K562 (cell line): ENCODE measurements around the gene NUP133. TPM values are rescaled to one million over a fixed set of nuclear protein-coding genes. Genes with fewer than 3 reads are reported as not detected.
A peak's percentile ranks its signal among the peaks of the same experiment; 100 is the strongest.

ENCODE experiments used
- ARID2 ChIP-seq: fragments of 450-650 bp; IDR thresholded peaks from 2 replicates; pipeline ENCODE4 v1.6.1; 2017; ENCODE audit warnings: antibody characterized with exemption, mild to moderate bottlenecking
- ETV5 ChIP-seq: sonication (generic); formaldehyde crosslinking; IDR thresholded peaks from 2 replicates; pipeline ENCODE4 v1.4.0; 2020; ENCODE audit warnings: low read depth, mild to moderate bottlenecking, missing genetic modification reagents
- ETV6 ChIP-seq, 3 experiments: fragments of 150-350 bp in 1 of 3; sonication (generic) in 1 of 3; formaldehyde crosslinking in 1 of 3; IDR thresholded peaks; 2 replicates each; pipeline versions ENCODE4 v1.6.1 to v1.8.0; 2014 to 2022; ENCODE audit warnings: borderline replicate concordance in 2 of 3, low read depth in 2 of 3, antibody characterized with exemption in 1 of 3, low read length in 1 of 3, mild to moderate bottlenecking in 1 of 3, missing genetic modification reagents in 1 of 3
- HDAC1 ChIP-seq, 2 experiments: fragments of 450-650 bp; IDR thresholded peaks; 2 replicates each; pipeline ENCODE4 v1.6.1; 2016 to 2017; ENCODE audit warnings: inconsistent platforms in 1 of 2, mild to moderate bottlenecking in 1 of 2, moderate library complexity in 1 of 2
- HDAC2 ChIP-seq: fragments of 450-650 bp; IDR thresholded peaks from 2 replicates; pipeline ENCODE4 v1.6.1; 2016; ENCODE audit warnings: mild to moderate bottlenecking
- MIER1 ChIP-seq: fragments of 450-650 bp; IDR thresholded peaks from 2 replicates; pipeline ENCODE4 v1.6.1; 2016; ENCODE audit warnings: antibody characterized with exemption, mild to moderate bottlenecking, low read depth
- NRF1 ChIP-seq, 2 experiments: fragments of 450-650 bp; IDR thresholded peaks in 1 of 2; conservative IDR thresholded peaks in 1 of 2; 2 replicates each; pipeline ENCODE4 v1.6.1; 2014; ENCODE audit warnings: mild to moderate bottlenecking in 2 of 2
- RB1 ChIP-seq: fragments of 450-650 bp; IDR thresholded peaks from 2 replicates; pipeline ENCODE4 v1.6.1; 2017; ENCODE audit warnings: low read depth, mild to moderate bottlenecking
- TAF1 ChIP-seq: IDR thresholded peaks from 2 replicates; pipeline ENCODE4 v1.6.1; 2011; ENCODE audit warnings: mild to moderate bottlenecking, low read length, moderate library complexity; ENCODE audit not compliant: insufficient read depth, control insufficient read depth, severe bottlenecking; ENCODE audit errors: extremely low read depth
- TEAD4 ChIP-seq, 2 experiments: sonication (generic) in 1 of 2; formaldehyde crosslinking in 1 of 2; IDR thresholded peaks; 2 replicates each; pipeline versions ENCODE4 v1.6.1 to v1.8.0; 2012 to 2022; ENCODE audit warnings: borderline replicate concordance in 1 of 2, inconsistent platforms in 1 of 2, low read length in 1 of 2, mild to moderate bottlenecking in 1 of 2, missing genetic modification reagents in 1 of 2
- TRIM24 ChIP-seq, 2 experiments: fragments of 450-650 bp; IDR thresholded peaks; 2 replicates each; pipeline ENCODE4 v1.6.1; 2016
- ZKSCAN1 ChIP-seq: fragments of 150-350 bp; IDR thresholded peaks from 2 replicates; pipeline ENCODE4 v1.6.1; 2016; ENCODE audit warnings: low read depth, low read length
- polyA plus RNA-seq, 8 experiments: library from polyadenylated mRNA; depleted of rRNA in 4 of 8; stranded (reverse) in 5 of 8; unstranded in 3 of 8; fragments of >200 nt; fragmentation: Nextera tagmentation in 2 of 8; fragmentation: Illumina TruSeq in 1 of 8; extraction: Ambion mirVana in 2 of 8; extraction: Trizol in 1 of 8; gene quantifications; 2 replicates each; pipeline versions ENCODE4 v1.2.1 to v1.2.3, GENCODE V29; 2011 to 2014; ENCODE audit warnings: inconsistent platforms in 1 of 8, missing spikeins in 1 of 8
- total RNA-seq, 7 experiments: library from RNA; depleted of rRNA in 6 of 7; stranded (reverse); fragments of >200 nt in 6 of 7; fragmentation: Illumina TruSeq in 2 of 7; extraction: Trizol in 2 of 7; gene quantifications; 2 replicates each; pipeline versions ENCODE4 v1.2.1 to v1.2.3, GENCODE V29; 2011 to 2021; ENCODE audit warnings: low replicate concordance in 1 of 7
- TF ChIP-seq, protein P1 (sequence below): sonication (generic); formaldehyde crosslinking; IDR thresholded peaks from 2 replicates; pipeline ENCODE4 v1.8.0; 2023; ENCODE audit warnings: mild to moderate bottlenecking, missing genetic modification reagents
- TF ChIP-seq, protein P2 (sequence below): sonication (generic); formaldehyde crosslinking; IDR thresholded peaks from 2 replicates; pipeline ENCODE4 v1.8.0; 2022; ENCODE audit warnings: mild to moderate bottlenecking, missing genetic modification reagents
- TF ChIP-seq, protein P3 (sequence below), 2 experiments: IDR thresholded peaks; 2 replicates each; pipeline ENCODE4 v1.6.1; 2011; ENCODE audit warnings: borderline replicate concordance in 1 of 2, control low read depth in 1 of 2, low read depth in 1 of 2, low read length in 1 of 2, mild to moderate bottlenecking in 1 of 2, mixed read lengths in 1 of 2, moderate library complexity in 1 of 2; ENCODE audit not compliant: insufficient read depth in 1 of 2, insufficient read length in 1 of 2, poor library complexity in 1 of 2, severe bottlenecking in 1 of 2; ENCODE audit errors: extremely low read depth in 1 of 2
- TF ChIP-seq, protein P4 (sequence below): fragments of 250-450 bp; sonication (Bioruptor Pico); IDR thresholded peaks from 2 replicates; pipeline ENCODE4 v1.8.0; 2021; ENCODE audit warnings: moderate library complexity, mild to moderate bottlenecking, inconsistent platforms

Gene NUP133
- total and polyA plus RNA-seq, 9 of the 15 experiments (the other 6 are each of a cell fraction or from before 2014, with no cell fraction given): 21.7 to 85.1 (median 61.3) TPM

DNA sequence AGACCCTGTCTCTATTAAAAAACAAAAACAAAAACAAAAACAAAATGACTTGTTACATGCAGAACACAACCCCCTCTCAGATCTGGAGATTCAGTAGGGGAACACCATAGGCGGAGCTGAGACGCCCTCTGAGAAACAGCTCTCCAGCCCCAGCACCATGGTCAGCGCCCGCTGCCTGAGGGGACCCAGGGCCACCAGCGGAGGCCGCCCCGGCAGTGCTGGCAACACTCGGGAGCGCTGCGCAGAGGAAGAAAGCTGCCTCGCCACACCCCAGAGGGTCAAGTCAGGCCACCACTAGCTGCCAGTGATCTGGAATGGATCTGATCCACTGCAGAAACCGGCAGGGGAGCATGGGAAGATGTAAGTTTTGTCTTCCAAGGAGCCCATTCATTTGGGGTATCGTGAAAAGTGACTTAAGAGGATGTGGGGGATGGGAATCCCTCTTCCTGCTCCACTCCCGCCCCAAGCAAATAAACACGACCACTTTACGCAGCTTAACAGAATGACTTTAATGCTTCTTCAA is 77.3 kb downstream of the NUP133 start (continued):
- TF ChIP-seq, protein P1, sequence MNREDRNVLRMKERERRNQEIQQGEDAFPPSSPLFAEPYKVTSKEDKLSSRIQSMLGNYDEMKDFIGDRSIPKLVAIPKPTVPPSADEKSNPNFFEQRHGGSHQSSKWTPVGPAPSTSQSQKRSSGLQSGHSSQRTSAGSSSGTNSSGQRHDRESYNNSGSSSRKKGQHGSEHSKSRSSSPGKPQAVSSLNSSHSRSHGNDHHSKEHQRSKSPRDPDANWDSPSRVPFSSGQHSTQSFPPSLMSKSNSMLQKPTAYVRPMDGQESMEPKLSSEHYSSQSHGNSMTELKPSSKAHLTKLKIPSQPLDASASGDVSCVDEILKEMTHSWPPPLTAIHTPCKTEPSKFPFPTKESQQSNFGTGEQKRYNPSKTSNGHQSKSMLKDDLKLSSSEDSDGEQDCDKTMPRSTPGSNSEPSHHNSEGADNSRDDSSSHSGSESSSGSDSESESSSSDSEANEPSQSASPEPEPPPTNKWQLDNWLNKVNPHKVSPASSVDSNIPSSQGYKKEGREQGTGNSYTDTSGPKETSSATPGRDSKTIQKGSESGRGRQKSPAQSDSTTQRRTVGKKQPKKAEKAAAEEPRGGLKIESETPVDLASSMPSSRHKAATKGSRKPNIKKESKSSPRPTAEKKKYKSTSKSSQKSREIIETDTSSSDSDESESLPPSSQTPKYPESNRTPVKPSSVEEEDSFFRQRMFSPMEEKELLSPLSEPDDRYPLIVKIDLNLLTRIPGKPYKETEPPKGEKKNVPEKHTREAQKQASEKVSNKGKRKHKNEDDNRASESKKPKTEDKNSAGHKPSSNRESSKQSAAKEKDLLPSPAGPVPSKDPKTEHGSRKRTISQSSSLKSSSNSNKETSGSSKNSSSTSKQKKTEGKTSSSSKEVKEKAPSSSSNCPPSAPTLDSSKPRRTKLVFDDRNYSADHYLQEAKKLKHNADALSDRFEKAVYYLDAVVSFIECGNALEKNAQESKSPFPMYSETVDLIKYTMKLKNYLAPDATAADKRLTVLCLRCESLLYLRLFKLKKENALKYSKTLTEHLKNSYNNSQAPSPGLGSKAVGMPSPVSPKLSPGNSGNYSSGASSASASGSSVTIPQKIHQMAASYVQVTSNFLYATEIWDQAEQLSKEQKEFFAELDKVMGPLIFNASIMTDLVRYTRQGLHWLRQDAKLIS (CRISPR knock-in tag): no peak
- no peak for TF ChIP-seq TEAD4 (IDR thresholded peaks at IDR 0.05; ENCODE audit: low read length)
- TF ChIP-seq TEAD4 (CRISPR knock-in tag; IDR thresholded peaks at IDR 0.05; ENCODE audit: borderline replicate concordance): peak; percentile 72; the same call in 1 of the 2 replicates
- TF ChIP-seq RB1: peak; percentile 52; the same call in 1 of the 2 replicates
- TF ChIP-seq, protein P2, sequence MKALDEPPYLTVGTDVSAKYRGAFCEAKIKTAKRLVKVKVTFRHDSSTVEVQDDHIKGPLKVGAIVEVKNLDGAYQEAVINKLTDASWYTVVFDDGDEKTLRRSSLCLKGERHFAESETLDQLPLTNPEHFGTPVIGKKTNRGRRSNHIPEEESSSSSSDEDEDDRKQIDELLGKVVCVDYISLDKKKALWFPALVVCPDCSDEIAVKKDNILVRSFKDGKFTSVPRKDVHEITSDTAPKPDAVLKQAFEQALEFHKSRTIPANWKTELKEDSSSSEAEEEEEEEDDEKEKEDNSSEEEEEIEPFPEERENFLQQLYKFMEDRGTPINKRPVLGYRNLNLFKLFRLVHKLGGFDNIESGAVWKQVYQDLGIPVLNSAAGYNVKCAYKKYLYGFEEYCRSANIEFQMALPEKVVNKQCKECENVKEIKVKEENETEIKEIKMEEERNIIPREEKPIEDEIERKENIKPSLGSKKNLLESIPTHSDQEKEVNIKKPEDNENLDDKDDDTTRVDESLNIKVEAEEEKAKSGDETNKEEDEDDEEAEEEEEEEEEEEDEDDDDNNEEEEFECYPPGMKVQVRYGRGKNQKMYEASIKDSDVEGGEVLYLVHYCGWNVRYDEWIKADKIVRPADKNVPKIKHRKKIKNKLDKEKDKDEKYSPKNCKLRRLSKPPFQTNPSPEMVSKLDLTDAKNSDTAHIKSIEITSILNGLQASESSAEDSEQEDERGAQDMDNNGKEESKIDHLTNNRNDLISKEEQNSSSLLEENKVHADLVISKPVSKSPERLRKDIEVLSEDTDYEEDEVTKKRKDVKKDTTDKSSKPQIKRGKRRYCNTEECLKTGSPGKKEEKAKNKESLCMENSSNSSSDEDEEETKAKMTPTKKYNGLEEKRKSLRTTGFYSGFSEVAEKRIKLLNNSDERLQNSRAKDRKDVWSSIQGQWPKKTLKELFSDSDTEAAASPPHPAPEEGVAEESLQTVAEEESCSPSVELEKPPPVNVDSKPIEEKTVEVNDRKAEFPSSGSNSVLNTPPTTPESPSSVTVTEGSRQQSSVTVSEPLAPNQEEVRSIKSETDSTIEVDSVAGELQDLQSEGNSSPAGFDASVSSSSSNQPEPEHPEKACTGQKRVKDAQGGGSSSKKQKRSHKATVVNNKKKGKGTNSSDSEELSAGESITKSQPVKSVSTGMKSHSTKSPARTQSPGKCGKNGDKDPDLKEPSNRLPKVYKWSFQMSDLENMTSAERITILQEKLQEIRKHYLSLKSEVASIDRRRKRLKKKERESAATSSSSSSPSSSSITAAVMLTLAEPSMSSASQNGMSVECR (CRISPR knock-in tag): peak; percentile 85
- peak; percentile 39; the same call in 1 of the 2 replicates for TF ChIP-seq HDAC2
- TF ChIP-seq ETV5 (CRISPR knock-in tag): peak; percentile 35; the same call in 1 of the 2 replicates
- TF ChIP-seq, protein P3, sequence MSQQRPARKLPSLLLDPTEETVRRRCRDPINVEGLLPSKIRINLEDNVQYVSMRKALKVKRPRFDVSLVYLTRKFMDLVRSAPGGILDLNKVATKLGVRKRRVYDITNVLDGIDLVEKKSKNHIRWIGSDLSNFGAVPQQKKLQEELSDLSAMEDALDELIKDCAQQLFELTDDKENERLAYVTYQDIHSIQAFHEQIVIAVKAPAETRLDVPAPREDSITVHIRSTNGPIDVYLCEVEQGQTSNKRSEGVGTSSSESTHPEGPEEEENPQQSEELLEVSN (IDR thresholded peaks at IDR 0.05; ENCODE audit: borderline replicate concordance in 1 of 2, extremely low read depth in 1 of 2, insufficient read depth in 1 of 2, insufficient read length in 1 of 2, low read depth in 1 of 2, low read length in 1 of 2, poor library complexity in 1 of 2, severe bottlenecking in 1 of 2): peak in 1 of 2 experiments; percentile 4
- TF ChIP-seq ETV6 (IDR thresholded peaks at IDR 0.05; ENCODE audit: borderline replicate concordance in 1 of 2, low read depth in 2 of 2, low read length in 1 of 2): no peak
- 0 out of 2 replicates have a peak, but pooled peaks have one; percentile 56 for TF ChIP-seq ETV6 (CRISPR knock-in tag; IDR thresholded peaks at IDR 0.05; ENCODE audit: borderline replicate concordance)
- TF ChIP-seq ZKSCAN1: peak; percentile 33; the same call in 1 of the 2 replicates
- 0 out of 4 replicates have a peak, but pooled peaks of 1 of the 2 experiments have one; percentile 15 for TF ChIP-seq TRIM24 (IDR thresholded peaks at IDR 0.05)
- TF ChIP-seq NRF1 (conservative IDR thresholded peaks at IDR 0.05 in 1 of 2, IDR thresholded peaks at IDR 0.05 in 1 of 2): peak; percentile 56 to 73; a peak in 3 of 4 replicates
- TF ChIP-seq, protein P4, sequence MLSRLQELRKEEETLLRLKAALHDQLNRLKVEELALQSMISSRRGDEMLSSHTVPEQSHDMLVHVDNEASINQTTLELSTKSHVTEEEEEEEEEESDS (CRISPR knock-in tag): no peak
- TF ChIP-seq TAF1: no peak
- TF ChIP-seq HDAC1 (IDR thresholded peaks at IDR 0.05): peak in 1 of 2 experiments; percentile 47; a peak in 1 of 4 replicates
- TF ChIP-seq MIER1: peak; percentile 97
- TF ChIP-seq ARID2: 0 out of 2 replicates have a peak, but pooled peaks have one; percentile 33
